CD4-positive, alpha-beta T cell treated with Interleukin-4 for 4 hours (primary cell): ENCODE measurements around the gene UGT2B28.
"Not testable (repeated sequence)": the region's sequence is repeated elsewhere in the genome, so short reads cannot be mapped to it uniquely, and the experiment has no call there.

Source experiments
- DNase-seq: peaks from one replicate; pipeline ENCODE4 v3.0.0-alpha.2; 2020

Gene UGT2B28

DNA sequence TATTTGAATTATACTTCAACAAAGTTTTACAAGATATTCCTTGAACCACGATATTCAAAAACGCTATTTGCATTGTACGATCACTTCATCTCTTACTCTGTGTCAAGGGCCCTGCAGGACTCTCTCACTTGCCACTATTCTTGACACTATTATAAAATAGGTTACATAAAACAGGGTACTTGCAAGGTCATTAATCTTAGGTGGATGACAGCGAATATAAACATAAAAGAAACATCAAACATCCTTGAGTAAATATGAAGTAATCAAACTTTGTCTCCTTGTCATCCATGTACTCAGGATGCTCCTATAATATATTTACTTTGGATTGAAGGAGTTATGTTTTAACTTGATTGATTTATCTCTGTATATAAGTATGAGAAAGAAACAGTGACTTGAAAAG lies at the start of gene UGT2B28:
TSS of gene UGT2B28 (plus strand) at position 395 of the 400 bp plus-strand sequence. CDS start 26 bp downstream, outside the sequence.
- DNase-seq: not testable (repeated sequence)

DNA sequence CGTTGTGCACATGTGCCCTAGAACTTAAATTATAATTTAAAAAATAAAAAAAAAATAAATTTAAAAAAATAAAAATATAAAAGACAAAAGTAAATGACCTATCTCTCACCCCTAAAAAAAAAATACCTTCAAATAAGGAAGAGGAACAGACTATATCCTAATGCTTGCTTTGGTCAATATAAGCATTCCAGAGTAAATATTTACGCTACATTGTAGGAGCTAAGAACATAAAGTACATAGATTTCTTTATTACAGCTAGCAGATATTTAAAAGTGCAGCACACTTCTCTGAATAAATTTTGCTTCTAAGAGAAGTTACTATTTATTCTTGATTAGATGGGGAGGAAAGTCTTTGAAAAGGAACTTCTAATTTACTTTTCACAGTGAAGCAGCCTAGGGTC lies 41.2 kb upstream of the UGT2B28 start:
- DNase-seq: no peak

- no peak for DNase-seq
These were observed 40.6 kb upstream of the UGT2B28 start for GRCh38 chr4:69239557-69240168.

DNA sequence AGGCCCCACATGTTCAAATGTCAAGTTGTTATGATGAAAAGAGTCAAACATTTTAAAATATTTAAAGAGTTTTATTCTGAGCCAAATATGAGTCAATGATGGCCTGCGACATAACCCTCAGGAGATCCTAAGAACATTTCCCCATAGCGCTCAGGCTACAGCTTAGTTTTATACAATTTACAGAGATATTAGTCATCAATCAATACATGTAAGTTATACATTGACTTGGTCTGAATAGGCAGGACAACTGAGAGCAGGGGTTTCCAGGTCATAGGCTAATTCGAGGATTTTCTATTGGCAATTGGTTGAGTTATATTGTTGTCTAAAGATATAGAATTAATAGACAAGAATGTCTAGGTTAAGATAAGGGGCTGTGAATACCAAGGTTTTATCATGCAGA lies 39.5 kb upstream of the UGT2B28 start:
- not testable (repeated sequence) for DNase-seq

GRCh38 chr4:69241746-69242145 lies 38.5 kb upstream of the UGT2B28 start:
- DNase-seq: not testable (repeated sequence)

GRCh38 chr4:69242562-69243240 lies 37.6 kb upstream of the UGT2B28 start:
- DNase-seq: not testable (repeated sequence)

- not testable (repeated sequence) for DNase-seq
These were observed 29.4 kb upstream of the UGT2B28 start for GRCh38 chr4:69250884-69251283.

- DNase-seq: not testable (repeated sequence)
These were observed 27.0 kb upstream of the UGT2B28 start for GRCh38 chr4:69253147-69253772.

DNA sequence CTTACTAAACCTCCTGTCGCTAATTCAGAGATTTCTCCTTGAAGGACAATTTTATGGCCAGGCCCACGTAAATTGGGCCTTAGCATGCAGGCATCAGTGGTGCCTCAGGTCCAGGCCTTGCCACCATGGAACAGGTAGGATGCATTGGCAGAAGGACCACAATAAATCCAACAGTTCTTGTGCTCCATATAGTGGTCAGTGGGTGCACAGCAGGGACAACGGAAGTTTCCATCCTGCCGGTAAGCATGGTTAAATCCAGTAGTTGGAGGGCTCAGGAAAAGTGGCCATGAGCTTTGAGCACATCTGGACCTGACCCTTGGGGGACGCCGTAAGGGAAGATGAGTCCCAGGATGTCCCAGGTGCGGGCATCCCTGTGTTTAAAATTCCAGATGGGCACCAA lies 11.7 kb upstream of the UGT2B28 start:
- DNase-seq: not testable (repeated sequence)

DNA sequence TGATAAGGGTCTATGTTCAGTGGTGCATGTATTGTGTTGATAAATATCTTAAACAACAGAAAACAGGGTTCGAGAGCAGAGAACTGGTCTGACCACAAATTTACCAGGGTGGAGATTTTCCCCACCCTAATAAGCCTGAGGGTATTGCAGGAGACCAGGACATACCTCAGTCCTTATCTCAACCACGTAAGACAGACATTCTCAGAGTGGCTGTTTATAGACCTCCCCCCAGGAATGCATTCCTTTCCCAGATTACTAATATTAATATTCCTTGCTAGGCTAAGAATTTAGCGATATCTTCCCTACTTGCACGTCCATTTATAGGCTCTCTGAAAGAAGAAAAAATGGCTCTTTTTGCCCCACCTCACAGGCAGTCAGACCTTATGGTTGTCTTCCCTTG lies 16.1 kb downstream of the UGT2B28 start:
- not testable (repeated sequence) for DNase-seq

GRCh38 chr4:69308426-69309033 lies 28.3 kb downstream of the UGT2B28 start:
- not testable (repeated sequence) for DNase-seq

DNA sequence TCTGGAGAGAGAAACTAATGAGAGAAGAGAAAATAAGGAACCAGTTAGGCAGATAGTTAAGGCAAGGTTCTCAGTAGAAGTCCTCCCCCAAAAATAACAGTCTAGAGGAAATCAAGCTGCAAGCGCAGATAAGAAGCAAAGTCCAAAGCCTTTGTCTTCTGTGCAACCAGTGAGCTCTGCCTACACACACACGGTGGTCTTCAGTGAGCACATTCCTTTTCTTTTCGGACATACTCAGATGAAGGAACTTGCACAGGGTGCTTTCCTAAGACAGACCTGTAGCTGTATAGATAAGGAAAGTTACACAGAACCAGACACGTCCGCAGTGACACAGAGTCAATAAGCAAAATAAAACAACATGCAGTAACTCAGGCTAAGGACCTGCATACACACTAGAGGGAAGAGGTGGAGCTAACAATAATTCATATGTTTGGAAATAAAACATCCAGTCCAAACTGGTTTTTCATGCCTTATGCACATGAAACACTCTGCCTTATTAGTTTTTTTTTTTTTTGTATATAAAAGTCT lies 29.3 kb downstream of the UGT2B28 start:
- not testable (repeated sequence) for DNase-seq

DNA sequence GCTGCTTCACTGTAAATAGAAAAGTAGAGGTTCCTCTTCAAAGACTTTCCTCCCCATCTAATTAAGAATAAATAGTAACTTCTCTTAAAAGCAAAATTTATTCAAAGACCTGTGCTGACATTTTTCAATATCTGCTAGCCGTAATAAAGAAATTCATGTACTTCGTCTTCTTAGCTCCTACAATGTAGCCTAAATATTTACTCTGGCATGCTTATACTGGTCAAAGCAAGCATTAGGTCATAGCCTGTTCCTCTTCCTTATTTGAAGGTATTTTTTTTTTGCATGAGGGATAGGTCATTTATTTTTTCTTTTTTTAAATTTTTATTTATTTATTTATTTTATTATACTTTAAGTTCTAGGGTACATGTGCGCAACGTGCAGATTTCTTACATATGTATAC lies 30.0 kb downstream of the UGT2B28 start:
- DNase-seq: not testable (repeated sequence)

DNA sequence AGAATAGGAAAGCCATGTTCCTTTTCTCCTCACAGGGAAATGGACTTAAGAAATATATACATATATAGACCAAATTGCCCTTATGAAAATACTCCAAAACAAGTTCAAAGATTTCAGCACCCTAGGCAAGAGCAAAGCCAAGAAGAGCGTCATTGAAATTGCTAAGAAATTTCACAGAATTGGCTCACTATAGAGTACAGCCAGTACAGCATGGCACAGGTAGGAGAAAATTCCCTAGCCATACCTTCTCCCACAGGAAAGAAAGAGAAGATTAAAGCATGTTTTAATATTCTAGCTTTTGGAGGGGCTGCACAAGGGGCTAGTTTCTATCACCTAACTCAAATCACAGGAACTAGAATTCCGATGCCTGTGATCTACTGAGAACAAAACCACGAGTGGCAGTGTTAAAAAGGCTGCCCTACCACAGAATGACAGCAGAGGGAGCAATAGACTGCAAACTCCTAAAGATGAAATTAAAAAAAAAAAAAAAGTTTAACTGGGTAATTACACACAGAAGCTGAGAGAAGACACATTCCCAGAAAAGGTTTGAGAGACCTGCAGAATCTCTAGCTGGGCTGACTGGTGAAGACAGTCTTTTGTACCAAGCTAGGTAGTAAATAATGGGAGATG lies 37.5 kb downstream of the UGT2B28 start:
- not testable (repeated sequence) for DNase-seq

- DNase-seq: no peak
These were observed 41.0 kb downstream of the UGT2B28 start for GRCh38 chr4:69321153-69321729.

DNA sequence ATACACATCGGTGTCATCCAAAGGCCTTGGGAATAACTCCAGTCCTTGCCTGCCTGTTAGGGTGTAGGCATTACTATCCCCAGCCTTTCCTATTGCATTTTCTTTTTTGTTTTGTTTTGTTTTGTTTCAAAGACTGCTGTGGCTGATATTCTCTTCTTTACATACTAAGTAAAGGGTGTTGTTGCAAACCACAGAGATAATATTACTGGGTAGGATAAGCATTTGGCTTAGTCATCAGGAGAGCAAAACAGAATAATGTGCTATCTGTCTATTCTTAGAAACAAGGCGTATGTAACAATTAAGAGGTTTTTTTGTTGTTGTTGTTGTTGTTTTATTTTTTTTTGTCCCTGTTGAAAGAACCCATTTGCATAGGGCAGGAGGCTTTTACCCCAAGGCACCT lies 41.8 kb downstream of the UGT2B28 start:
- no peak for DNase-seq

GRCh38 chr4:69323284-69323683 lies 43.0 kb downstream of the UGT2B28 start:
- no peak for DNase-seq

DNA sequence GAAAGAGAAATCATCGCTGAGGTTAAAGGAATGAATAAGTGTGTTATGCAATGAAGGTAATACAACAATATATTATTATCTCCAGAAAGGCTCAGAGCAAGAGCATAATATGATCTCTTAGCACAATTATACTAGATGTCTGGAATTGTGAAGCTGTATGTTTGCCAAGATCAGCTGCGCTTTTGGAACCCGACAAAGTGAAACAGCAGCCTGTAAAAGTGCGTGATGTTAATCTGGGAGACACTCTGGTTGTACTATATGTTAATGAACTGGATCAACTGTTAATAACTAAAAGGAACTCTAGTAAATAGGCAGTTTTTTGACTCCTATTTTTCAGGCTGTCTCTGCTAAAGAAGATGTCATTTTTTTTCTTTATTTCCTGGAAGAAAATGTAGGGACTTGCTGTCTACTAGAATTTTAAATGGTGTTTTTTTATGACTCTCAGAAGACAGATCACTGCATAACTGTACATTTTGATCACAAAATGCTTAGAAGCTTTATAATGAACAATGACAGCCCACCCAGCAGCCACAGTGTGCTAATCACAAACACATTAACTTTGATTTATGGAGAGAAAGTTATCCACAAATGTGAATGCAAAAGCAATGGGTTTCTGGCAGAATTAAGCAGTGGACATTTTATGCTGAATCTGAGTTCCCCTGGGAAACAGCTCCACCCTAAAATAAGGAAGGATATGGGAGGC lies 50.2 kb downstream of the UGT2B28 start:
- no peak for DNase-seq

DNA sequence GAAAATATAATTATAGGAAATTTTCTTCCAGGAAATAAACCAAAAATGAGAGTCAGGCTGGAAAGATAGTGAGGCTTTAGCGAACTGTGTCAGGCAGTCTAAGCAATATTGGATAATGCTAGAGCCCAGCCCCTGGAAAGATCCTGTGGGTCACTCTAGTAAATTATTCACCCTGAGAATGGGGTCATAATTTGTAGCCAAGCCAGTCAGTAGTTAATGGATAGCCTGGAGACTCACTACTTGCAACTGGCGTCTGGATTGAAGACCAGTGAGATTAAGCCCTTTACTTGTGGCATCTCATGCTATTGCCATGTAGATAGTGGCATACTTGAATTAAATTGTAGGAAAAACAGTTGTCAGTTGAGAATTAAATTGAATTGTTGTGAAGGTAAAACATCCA lies 51.0 kb downstream of the UGT2B28 start:
- DNase-seq: not testable (repeated sequence)

- DNase-seq: not testable (repeated sequence)
These were observed 55.2 kb downstream of the UGT2B28 start for GRCh38 chr4:69335485-69335884.

- DNase-seq: not testable (repeated sequence)
These were observed 62.8 kb downstream of the UGT2B28 start for GRCh38 chr4:69343114-69343513.
